GM19238 (cell line): ENCODE results near the gene ZSCAN2.
A peak's percentile ranks its signal among the peaks of the same experiment; 100 is the strongest.
"Not testable (repeated sequence)": the region's sequence is repeated elsewhere in the genome, so short reads cannot be mapped to it uniquely, and the experiment has no call there.

Source experiments
- DNase-seq: peaks from one replicate; pipeline ENCODE4 v3.0.0; 2011; ENCODE audit warnings: low spot score; ENCODE audit not compliant: insufficient read length

ZSCAN2 gene

GRCh38 chr15:84634228-84634837 is 33.5 kb downstream of the ZSCAN2 start:
- DNase-seq, result no peak

DNA sequence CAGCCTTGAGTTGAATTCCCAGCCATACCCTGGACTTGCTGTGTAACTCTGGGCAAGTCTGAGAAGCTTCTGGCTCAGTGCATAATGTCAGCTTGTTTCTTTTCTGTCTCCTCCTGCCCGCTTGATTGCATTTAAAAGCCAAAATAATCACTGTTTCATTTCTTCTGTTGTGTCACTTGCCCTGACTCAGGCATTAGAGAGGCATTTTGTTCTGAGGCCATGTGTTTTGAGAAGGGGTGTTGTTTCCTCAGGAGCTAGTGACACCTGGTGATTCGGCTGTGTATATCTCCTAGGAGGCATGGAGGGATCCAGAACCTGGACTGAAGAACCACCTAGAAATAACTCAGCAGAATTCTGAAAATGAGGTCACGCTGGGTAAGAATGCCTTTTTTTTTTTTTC is 37.3 kb downstream of the ZSCAN2 start:
- no peak for DNase-seq

GRCh38 chr15:84641871-84642270 is 41.1 kb downstream of the ZSCAN2 start:
- DNase-seq, result not testable (repeated sequence)

DNA sequence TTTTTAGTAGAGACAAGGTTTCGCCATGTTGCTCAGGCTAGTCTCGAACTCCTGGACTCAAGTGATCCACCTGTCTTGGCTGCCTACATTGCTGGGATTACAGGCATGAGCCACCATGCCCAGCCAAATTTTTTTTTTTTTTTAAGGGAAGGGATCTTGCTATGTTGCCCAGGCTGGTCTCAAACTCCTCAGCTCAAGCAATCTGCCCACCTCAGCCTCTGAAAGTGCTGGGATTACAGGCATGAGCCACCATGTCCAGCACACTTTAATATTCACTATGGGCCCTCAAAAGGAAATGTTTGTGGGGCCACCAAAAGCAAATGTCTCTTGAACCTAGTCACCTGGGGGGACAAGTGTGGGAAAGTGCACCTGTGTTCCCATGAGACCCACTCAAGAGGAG is 41.8 kb downstream of the ZSCAN2 start:
- DNase-seq, result not testable (repeated sequence)

DNA sequence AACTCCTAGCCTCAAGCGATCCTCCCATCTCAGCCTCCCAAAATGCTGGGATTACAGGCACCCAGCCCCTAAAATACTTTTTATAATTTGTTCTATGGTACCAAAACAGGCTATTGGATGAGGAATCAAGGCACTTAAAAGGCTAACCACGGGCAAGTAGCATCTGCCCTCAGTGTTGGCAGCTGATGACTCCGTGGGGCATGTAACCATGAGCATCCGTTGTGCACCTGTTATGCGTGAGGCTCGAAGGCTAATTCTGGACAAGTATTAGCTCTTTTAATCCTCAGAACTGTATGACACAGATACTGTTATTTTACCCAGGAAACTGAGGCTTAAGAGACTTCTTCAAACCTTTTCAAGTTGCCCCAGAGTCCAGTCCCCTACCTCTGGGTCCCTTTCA is 43.0 kb downstream of the ZSCAN2 start:
- DNase-seq, result no peak

- DNase-seq, result no peak
Measured at GRCh38 chr15:84645496-84645895, 44.7 kb downstream of the ZSCAN2 start.

- no peak for DNase-seq
Measured at GRCh38 chr15:84645997-84646396, 45.2 kb downstream of the ZSCAN2 start.

- no peak for DNase-seq
Measured at GRCh38 chr15:84647726-84648125, 46.9 kb downstream of the ZSCAN2 start.

DNA sequence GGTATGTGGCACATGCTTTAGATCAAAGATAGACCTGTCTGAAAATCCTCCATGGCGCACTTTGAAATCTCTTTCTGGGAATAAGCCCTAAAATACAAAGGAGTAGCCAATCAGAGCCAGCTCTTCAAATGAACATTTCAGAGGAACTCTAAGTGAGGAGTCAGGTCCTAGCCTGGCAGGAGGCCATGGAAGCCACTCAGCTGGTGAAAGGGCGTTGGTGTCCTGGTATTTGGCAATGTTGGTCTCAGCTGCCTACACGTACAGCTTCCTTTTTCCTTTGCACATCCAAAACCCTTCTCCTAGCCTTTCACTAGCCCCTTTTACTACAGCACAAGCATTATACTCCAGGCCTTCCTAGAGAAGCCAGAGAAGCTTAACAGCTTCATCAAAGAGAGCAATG is 47.7 kb downstream of the ZSCAN2 start:
- no peak for DNase-seq

DNA sequence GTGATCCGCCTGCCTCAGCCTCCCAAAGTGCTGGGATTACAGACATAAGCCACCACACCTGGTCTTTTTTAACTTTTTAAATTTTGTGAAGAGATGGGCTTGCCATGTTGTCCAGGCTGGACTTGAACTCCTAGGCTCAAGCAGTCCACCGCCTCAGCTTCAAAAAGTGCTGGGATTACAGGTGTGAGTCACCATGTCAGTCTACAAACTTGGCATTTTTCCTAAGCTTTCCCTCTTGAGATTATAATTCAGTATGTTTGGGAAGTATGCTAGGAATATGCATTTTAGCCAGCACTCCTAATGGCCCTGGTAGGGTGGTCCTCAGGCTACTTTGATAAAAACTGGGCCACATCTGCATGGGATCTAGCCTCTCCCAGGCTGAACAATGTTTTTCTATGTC is 48.9 kb downstream of the ZSCAN2 start:
- no peak for DNase-seq

DNA sequence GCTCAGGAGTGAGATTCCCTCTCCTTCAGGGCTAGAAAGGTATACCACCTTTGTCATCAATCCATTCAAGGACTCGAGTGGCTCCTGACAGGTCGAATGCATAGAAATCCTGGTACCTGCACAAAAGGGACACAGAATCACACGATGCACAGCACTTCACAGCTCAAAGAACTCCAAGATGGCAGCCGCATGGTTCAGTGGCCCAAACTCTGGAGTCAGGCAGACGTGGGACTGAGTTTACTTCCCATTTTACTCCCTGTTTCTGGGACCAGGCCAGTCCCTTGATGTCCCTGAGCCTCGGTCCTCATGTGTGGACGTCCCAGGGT is 52.7 kb downstream of the ZSCAN2 start:
- no peak for DNase-seq

DNA sequence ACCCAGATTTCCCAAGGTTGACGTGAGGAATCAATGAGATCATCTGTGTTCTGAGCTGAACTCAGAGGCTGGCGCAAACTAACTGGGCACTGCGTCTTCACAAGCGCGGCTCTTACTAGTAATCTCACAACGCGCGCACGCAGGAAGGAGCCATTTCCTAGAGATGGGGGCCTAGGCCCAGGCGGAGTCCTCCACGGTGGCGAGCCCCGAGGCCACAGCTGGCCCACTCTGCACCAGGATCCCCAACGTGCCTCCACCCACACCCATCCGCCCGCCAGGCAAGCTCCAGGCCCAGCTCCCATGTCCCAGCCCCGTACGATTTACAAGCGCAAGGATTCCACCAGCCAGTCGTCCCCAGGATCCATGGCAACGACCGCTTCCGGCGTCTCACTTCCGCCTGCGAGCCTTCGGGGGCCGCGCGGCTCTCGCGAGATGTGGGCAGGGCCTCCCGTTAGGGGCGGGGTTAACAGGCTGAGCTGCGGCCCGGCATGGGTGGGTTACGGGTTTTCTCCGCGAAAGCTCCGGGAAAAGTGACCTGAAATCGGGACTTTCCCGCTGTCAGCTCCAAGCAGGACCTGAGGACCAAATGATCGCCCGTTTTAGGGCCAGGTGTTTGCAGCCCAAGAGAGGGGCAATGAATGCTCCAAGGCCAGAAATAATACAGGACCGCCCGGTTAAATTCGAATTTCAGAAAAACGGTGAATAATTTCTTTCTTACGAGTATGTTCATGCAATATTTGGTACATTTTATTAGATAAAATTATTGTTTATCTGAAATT is 53.3 kb downstream of the ZSCAN2 start, which contains the start of gene WDR73:
Gene WDR73, minus strand, starts transcription at position 374 of the 779 bp plus-strand sequence. Its CDS starts 9 bp downstream, at position 365.
- peak; percentile 87 for DNase-seq

- DNase-seq, result peak; percentile 53
Measured at GRCh38 chr15:84654689-84655453, 54.1 kb downstream of the ZSCAN2 start.

- no peak for DNase-seq
Measured at GRCh38 chr15:84656972-84657371, 56.2 kb downstream of the ZSCAN2 start.

GRCh38 chr15:84657748-84658079 is 56.9 kb downstream of the ZSCAN2 start:
- no peak for DNase-seq

- DNase-seq, result peak; percentile 77
Measured at GRCh38 chr15:84658080-84658787, 57.4 kb downstream of the ZSCAN2 start, which contains the start of gene NMB. TSS of gene NMB (minus strand) at chr15:84658199. CDS start at chr15:84658152, 47 bp downstream.

DNA sequence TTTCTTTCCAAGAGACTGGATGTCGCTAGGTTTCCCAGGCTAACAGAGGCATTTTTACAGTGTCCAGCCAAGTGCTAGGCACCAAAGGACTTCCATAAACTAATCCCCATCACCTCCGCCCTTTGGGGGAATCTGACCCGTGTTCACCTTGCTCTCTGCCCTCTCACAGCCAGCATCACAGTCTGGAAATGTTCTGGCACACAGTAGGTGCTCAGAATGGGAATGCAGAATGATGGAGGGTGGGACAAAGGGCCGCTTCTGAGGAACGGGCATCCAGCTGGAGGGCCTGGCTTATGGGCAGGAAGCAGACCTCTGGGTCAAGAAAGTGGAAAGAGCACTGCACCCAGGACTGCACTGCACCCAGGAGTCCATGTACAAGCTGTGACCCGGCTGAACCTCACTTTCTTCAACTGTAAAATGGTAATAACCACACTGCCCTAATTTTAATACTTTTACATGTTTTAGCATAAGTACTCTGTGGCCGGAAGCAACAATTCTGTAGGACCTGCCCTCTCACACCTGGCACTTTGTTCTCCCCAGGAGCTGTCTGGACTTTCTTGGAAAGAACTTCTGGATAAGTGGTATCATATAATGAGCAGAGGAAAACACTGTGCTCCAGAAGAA is 58.1 kb downstream of the ZSCAN2 start:
- DNase-seq, result no peak

DNA sequence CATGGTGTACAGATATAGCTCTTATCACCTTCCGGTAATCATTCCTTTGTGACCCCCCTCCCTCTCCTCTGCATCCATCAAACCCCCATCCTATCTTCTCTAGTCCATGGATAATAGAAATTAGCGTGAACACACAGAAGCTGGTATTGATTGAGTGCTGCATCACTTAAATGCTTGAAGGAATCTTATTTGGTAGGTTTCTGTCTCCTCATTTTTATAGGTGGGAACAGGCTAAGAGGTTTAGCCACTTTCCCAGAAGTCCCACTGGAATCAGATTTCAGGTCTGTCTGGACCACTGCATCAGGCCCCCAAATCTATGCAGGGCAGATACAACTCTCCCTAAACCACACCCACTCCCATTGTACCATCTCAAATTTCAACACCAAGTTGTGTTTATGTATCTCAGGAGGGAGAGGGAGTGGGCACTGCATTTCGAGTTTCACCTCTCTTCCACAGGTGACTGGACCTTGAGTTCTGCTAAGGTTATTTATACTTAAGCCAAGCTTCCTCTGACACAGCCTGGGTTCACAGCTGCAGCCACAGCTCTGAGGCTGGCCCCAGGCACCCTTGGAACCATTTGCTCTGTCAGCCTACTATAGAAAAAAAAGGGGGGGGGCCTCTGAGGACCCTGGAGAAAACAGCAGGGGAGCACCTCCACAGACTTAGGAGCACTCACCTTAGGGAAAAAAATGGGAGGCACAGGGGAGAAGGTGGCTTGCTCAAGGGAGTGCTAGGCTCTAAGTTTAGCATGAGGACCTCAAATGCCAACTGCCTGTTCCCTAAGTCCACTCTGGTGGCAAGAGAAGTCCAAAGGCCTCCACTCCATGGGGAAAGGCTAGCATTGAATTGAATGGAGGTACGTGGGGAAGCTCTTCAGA is 59.3 kb downstream of the ZSCAN2 start:
- no peak for DNase-seq

DNA sequence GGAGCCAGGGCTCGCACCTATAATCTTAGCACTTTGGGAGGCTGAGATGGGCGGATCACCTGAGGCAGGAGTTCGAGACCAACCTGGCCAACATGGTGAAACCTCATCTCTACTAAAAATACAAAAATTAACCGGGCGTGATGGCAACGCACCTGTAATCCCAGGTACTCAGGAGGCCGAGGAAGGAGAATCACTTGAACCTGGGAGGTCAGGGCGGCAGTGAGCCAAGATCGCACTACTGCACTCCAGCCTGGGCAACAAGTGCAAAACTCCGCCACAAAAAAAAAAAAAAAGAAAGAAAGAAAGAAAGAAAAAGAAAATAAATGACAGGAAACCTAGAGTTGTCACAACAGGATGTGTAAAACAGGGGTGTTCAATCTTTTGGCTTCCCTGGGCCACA is 60.2 kb downstream of the ZSCAN2 start:
- no peak for DNase-seq

GRCh38 chr15:84666373-84666772 is 65.6 kb downstream of the ZSCAN2 start:
- DNase-seq, result no peak
